NCI-H2171 (cell line): ENCODE data around the gene CHDH.

Experiments
- DNase-seq: peaks from one replicate; lab custom pipeline; 2025; lab: John Stamatoyannopoulos, UW

Gene CHDH

DNA sequence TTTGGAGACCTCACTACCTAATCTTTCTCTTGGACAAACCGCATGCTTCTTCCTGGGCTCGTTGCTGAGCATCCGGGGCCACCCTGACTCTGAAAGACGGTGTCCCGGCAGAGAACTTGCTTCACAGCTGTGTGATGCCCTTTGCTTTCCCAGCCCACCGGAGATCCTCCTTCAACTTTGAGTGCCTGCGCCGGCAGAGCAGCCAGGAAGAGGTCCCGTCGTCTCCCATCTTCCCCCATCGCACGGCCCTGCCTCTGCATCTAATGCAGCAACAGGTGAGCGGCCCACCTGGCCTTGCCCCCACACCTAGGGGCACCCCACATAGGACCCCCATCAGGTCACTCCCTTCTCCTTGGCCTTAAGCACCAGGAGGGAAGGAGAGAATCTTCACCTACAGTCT, 37.7 kb downstream of the CHDH start:
- no peak for DNase-seq

DNA sequence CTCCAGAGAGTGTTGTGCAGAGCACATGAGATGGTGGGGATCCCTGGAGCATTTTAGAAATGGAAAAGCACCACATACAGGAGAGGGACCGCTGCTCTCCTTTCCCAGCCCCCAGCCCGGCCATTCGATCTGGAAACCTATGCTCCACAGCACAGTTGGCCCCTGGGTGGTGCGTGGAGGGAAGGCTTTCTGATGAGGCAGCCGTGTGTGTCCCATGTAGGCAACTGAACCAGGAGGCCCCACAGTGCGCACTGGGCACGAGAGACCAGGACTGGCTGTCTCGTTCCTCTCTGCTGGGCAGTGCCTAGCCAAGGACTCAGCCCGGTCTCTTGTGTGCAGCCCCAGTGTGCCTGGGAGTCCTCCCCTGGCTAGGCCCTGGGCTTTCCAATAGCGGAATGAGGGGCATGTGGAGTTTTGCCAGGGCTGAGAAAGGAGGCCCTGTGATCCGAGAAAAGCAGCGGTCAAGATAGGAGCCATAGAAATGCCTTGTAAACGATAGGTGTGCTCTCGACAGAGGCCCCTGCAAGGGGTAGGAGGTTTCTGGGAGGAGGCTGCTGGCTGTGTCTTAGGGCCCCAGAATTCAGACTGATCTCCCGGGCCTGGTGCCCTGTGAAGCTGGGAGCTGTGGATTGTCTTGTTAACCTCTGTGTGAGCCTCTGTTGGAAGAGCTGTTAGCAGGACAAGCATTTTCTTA, 39.0 kb downstream of the CHDH start:
- DNase-seq, result no peak

DNA sequence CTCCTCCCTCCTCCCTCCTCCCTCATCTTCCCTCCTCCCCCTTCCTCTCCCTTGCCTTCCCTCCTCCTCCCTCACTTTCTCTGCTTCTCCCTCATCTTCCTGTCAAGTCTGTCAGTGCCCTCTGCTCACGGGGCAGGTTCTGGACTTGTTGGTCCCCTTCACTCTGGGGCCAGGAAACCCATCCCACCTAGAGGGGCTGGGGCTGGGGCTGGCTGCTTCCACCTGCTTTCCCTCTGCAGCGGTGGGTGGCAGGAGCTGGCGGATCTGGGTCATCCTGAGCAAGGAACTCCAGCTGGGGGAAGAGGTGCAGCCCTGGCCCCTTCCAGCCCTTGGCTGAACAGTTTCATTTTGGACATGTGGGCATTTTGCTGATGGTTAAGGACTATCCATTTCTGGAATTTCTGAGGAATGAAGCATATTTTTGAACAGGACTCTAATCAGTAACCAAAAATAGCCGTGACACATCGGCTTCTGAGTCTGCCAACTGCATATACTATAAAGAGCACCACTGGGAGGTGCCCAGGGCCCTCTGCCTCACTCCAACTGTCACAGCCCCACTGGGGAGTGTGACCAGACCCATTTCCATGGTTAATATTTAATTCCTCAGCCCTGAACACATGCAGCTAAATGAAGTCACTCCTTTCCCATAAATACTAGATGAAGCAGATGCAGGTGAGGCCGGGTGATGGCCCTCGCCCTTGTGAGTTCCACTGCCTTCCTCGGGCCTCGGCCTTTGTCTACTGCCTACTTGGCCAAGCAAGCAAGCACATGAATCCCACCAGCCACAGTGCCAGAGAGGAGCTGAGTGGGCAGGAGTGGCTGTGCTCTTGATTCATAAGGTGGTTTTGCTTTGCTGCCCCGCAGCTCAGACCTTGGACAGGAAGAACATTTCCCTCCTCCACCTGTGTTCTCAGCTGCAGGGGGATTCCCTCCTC, 39.8 kb downstream of the CHDH start:
- no peak for DNase-seq

DNA sequence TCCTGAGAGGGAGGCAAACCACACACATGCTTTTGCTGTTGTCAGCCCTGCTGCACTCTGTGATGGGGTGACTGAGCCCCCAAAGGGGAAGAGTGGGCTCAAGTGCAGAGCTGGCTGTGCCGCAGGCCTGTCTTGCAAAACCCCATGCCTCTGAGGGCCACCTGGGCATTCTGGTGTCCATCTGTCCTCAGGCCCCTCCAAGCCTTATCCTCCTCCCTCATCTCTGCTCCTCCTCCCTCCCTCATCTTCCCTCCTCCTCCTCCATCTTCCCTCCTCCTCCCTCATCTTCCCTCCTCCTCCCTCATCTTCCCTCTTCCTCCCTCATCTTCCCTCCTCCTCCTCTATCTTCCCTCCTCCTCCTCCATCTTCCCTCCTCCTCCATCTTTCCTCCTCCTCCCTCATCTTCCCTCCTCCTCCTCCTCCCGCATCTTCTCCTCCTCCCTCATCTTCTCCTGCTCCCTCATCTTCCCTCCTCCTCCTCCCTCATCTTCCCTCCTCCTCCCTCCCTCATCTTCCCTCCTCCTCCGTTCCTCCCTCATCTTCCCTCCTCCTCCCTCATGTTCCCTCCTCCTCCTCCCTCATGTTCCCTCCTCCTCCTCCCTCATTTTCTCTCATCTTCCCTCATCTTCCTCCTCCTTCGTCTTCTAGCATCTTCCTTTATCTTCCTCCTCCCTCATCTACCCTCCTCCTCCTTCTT, 40.6 kb downstream of the CHDH start:
- no peak for DNase-seq

DNA sequence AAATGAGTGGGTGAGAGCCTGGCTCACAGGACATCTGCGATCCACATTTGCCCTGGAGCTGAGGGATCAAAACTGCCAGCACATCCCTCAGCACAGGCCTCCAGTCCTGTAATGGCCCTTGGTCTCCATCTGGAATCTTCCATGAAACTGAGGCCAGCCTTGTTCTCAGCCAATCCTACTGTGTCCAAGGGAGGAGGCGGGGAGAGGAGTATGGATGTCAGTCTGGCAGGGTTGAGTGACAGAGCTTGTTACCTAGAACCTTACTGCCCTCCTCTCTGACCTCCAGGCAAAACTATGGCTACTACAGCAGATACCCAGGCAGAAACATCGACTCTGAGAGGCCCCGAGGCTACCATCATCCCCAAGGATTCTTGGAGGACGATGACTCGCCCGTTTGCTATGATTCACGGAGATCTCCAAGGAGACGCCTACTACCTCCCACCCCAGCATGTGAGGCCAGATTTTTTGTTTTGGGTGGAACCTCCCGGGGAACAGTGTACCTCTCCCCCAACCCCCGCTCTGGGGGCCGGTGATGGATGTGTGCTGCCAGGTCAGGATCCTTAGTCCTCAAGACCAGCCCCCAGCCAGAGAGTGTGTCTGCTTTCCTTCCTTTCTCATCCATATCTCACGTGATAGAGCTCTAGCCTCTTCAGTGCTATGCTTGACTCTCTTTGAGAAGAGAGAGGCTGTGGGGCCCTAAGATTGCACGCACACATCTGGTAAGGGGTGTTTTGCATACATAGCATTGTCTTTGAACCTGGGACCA, 41.3 kb downstream of the CHDH start:
- DNase-seq, result no peak

DNA sequence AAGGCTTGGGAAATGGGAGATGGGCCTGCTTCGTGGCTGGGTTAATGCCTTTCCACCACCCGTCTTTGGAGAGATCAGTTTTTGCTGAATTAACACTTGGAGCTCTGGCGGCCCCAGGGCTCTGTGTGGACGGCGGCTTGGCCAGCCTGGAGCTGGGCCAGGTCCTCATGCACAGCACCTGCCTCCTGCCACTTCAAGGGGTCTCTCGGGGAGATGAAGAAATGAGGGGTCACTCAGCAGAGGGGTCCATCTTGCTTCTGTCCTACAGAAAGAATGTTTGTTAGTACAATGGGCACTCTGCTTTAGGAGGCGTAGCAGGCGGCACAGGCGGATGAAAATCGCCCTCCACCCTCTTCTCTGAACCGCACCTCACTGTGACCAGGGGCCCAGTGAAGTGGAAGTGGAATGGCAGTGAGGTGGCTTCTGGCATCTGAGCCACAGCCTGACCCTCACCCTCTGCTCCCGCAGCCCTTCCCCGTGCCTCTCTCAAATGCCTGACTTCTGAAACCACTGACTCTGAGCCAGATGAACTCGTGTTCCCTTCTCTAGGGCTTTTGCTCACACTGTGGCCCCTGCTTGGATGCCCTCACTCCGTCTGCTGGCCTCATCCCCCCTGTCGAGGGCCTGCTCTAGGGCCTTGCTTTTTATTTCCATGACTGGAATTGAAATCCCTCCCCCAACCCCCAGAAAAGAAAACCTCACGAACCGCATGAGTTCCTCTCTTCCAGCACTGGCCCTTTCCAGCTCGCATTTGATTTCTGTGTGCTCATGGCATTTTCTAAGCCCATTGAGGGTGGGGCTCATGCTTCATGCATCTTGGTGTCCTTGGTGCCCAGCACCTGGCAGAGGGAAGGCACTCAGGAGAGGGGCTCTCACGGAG, 42.2 kb downstream of the CHDH start:
- DNase-seq, result no peak

DNA sequence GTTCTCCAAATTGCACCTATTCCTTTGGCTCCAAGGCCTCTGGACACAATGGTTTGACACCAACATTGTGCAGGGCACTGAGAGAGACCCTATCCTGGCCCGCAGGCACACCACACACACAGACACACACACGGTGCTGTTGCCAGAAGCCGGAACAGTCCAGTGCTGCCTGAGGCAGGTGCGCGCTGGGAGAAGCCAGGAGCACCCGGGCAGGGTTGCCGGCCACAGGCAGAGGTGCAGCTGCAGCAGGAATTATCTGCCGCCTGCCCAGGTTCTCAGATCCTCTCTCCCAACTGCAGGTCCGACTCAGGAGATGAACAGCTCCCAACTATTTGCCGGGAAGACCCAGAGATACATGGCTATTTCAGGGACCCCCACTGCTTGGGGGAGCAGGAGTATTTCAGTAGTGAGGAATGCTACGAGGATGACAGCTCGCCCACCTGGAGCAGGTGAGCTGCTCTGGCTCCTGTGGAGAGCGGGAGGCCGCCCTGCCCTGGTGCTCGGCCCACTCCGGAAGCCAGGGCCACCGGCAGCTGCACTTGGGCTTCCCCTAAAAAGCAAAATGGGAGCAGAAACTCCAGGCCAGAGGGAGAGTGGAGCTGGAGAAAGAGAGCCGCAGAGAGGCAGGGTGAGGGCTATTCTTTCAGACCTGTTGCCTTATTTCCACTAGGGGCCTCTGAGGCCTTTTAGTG, 42.9 kb downstream of the CHDH start:
- no peak for DNase-seq

DNA sequence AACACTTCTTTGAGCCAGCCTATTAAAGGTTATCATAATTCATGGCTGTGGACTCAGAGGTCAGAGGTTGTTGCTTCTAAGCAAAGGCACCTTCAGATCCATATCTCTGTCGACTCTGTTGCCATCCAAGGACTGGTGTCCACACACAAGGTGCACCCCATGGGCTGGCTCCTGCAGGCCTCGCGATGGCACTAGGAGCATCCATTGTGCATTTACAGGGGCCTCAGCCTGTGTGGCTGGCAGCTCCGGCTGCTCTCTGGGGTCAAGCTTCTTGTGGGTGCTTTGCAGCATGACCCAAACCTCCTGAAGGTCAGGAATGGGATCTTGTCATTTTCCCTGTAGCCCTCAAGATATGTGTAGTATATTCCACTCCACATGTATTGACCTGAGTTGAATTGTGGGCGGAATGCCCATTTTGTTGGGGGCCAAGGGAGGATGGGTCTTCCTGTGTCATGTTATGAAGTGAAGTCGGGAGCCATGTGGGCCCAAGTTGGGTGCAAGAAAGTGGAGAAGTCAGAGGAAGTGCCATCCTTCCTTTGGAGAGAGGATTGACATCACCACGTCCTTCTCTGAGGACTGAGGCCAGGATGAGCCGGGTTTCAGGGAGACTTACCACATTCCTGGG, 43.9 kb downstream of the CHDH start:
- no peak for DNase-seq

DNA sequence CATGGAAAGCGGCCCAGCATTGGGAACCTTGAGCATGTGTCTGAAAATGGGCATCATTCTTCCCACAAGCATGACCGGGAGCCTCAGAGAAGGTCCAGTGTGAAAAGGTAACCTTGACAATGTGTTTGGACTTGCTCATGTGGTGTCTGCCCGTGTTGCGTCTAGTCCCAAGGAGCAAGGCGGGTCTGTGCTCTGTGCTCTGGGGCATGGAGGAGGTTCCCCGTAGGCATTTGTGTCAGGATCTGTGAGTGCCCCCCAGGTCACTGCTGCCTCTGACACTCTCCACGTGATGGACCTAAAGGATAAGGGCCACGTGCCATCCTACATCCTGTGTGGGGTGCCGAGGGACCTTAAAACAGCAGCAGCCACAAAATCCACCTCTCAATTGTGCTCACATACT, 44.9 kb downstream of the CHDH start:
- no peak for DNase-seq

DNA sequence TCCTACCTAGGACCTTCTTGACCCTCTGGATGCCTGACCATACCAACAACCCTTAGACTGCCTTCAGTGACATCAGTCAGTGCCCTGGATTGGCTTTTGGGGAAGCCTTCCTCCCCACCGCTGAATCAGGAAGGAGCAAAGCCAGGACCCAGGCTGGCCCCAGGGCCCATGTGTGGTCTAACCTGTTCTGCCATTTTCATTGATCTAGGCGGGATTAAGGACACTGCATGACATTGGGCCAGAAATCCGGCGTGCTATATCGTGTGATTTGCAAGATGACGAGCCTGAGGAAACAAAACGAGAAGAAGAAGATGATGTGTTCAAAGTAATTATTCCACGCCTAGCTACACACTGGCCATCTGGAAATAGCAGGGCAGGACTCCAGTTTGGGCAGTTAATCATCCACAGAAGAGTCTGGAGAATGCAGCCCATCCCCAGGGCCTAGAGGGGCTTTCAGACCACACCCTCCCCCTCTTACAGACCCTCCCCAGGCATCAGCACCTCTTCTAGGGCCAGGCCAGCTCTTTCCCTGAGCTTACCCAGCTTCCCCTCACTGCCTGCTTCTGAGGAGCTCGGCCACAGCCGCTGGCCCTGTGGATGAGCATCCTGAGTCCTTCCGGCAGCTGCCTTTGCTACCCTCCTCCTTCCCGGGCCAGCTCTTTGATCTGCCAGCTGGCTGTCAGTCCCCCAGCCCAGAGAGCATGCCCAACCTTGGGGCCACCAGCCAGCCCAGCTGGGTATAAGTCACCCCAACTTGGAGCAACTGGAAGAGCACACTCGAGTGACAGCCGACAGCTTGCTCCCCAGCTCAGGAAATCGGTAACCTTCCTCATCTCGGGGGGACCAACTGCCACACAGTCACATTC, 45.9 kb downstream of the CHDH start:
- DNase-seq, result no peak

DNA sequence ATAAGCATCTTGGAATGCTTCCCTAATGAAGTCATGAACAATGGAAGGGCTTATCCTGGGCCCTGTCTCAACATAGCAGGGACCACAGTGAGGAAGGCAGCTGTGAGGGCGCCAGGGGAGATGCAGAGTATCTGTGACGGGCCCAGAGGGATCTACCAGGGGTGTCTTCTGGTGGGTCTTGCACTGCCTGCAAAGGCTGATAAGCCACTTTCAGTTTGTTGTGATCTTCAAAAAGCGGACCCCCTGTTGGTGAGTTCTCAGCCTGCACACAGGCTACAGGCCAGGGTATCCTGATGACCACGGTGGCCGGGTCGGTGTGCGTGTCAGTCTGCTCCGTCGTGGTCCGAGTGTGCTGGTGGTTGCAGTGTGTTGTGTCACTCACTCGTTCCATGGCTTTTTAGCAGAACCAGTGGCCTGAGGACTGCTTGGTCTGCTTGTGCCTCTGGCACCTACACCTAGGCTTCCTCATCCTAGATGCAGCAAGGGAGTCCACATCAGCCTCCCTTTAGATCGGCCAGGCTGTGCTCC, 46.8 kb downstream of the CHDH start:
- no peak for DNase-seq

DNA sequence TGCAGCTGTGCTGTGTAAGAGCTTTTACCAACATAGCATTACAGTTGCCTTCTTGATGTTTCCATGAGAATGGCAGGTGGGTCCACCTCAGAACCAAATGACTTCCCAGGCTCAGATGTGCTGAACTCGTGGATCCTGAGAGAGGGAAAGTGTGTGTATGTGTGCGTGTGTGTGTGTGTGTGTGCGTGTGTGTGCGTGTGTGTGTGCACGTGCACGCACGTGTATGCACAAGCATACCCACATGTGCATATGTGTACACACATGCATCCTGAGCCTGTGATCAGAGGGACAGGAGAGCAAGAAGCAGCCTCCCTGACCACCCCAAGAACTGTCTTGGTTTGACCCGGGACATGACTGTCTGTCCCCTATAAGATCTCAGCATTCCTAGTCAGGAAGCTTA, 48.1 kb downstream of the CHDH start:
- DNase-seq, result no peak

DNA sequence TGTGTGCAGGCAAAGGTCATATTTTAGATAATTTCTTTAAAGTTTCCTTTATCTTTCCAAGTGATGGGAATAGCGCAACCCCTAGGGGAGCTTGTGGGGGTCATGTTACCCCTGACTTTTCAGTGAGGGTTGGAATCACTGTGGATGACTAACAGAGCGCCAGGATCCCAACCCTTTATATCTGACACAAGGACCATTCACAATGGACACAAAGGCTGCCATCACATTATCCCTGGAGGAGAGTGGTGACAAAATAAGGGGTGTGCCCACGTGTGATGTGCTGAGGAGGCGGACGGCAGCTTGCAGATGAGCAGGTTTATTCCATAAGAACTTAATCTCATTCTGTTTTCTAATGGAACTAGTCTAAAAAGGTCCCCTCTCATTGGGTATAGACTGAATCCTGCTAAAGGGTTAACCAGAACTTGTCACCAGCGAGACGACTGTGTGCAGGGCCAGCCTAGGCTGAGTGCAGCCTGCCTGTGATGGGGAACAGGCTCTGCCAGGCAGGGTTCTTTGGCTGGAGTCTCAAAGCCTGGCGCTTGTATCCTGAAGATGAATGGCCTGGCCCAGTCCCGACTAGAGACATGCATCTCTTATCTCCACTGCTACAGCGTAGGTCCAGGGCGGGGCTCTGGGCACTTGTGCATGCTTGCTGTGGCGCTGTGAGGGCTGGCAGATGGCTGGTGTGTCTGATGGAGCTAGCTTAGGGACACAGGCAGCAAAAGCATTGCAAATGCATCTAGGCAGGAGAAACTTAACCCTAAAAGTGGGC, 50.2 kb downstream of the CHDH start:
- peak; percentile 51 for DNase-seq

DNA sequence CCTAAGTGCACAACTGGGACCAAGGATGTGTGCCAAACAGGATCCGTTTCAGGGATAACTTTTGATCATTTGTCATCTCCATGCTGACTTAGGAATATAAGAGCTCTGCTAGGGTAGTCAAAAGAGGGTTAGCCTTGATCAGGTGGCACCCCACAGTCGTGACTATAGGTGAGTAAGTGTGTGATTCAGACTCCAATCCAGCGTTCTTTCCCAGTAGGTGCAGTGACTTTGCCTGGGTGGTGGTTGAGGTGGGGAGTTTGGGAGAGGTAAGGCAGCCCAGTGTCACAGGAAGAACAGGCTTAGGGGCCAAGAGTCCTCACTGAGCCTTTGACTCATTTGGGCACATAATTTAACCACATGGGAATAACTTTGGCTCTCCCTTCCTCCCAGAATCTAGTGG, 51.0 kb downstream of the CHDH start:
- DNase-seq, result no peak

DNA sequence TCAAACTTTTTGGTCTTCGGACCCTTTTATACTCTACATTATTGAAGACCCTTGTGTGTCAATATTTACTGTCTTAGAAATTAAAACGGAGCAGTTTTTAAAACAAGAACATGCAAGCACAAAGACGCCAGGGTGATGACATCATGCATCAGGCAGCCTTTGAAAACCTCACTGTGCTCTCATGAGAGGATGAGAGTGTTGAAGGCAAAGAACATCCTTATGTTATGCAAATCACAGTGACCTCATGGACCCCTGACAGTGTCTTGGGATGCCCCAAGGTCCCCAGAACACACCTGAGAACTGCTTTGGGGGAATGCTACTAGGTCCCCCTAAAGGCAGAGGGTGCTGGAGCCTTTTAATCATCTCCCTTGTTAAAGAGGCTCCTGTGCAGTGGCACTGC, 51.6 kb downstream of the CHDH start:
- DNase-seq, result no peak

DNA sequence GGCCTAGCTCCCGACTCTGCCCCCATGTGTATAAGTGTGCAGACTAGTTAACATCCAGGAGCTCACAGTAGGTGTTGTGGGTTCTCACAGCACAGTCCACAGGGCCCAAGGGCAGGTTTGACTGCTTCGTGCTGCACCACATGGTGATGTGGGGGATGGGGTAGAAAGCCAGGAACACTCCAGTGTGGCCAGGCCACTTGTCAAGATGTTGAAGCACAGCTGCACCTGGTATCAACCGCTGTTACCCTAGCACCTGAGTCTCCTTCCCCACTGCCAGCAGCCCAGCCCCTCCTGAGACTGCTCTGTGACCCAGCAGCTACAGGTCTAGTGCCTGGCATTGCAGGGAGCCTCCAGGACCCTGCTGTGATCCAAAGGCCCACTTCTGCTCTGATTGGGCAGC, 53.4 kb downstream of the CHDH start:
- no peak for DNase-seq

DNA sequence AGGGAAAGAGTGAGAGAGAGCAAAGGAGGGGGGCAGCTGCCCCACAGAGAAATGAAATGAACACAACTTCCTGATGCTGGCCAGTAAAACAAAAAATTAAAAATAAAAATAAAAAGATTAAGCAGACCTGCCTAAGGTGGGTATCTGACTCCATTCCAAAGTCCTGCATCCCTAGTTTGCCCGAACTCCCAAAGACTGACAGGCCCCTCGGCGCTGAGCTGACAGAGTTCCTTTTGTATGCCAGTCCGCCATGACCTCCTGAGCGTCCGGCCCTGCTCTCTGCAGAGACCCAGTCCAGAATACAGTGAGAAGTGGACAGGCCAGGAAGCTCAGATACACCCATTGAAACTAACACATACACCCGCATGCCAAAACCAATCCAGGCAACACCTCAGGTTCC, 54.9 kb downstream of the CHDH start:
- no peak for DNase-seq

DNA sequence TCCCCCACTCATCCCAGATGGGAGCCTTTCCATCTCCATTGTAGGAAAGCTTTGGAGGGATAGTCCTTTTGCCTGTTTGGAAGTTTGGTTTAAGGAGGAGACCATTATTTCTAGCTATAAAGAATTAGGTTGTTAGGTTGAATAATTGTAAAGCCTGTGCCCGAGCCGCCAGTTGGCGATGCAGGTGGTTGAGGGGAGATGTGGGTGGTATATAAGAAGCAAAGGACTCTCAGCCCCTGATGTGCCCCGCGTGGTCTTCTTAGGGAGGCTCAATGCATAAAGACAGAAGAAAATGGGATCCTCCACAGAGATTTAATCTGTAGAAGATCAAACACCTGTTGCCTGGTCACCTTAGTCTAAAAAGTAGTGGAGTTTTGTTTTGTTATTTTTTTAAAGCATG, 55.7 kb downstream of the CHDH start:
- no peak for DNase-seq
